MCF 10A (cell line): Measurements from ENCODE around the gene ABHD2. TPM values are rescaled to one million over a fixed set of nuclear protein-coding genes. Genes with fewer than 3 reads are reported as not detected.
"Not testable (repeated sequence)": the region's sequence is repeated elsewhere in the genome, so short reads cannot be mapped to it uniquely, and the experiment has no call there.

ENCODE experiments used
- BruUV-seq: library from RNA; stranded (reverse); fragments of 400-500 nt; replicated peaks from 2 replicates; lab custom pipeline; 2021; lab: Mats Ljungman, UMichigan
- CTCF ChIA-PET: fragments of 300-600 bp; sonication (Branson Sonifier 250); formaldehyde crosslinking; extraction: SDS; loops from one replicate; lab custom pipeline; 2021; ENCODE audit warnings: antibody characterized with exemption, inconsistent platforms; lab: Yijun Ruan, JAX
- POLR2A ChIA-PET: fragments of 300-600, 350-650 bp; sonication (Branson Sonifier 250); formaldehyde crosslinking; extraction: SDS; loops from one replicate; lab custom pipeline; 2020; ENCODE audit warnings: antibody characterized with exemption, inconsistent platforms; lab: Yijun Ruan, JAX
- DNase-seq: peaks from one replicate; pipeline ENCODE4 v3.0.0-alpha.2; 2018; ENCODE audit not compliant: unreplicated experiment
- H3K27ac Mint-ChIP-seq: one replicate; pipeline ENCODE4 v1.8.0; 2022; ENCODE audit warnings: mild to moderate bottlenecking, low read depth, mixed read lengths; ENCODE audit not compliant: unreplicated experiment
- H3K27me3 Mint-ChIP-seq: one replicate; pipeline ENCODE4 v1.8.0; 2022; ENCODE audit warnings: mixed read lengths; ENCODE audit not compliant: insufficient read depth, unreplicated experiment
- H3K36me3 Mint-ChIP-seq: one replicate; pipeline ENCODE4 v1.8.0; 2022; ENCODE audit warnings: mild to moderate bottlenecking, moderate library complexity, mixed read lengths; ENCODE audit not compliant: insufficient read depth, unreplicated experiment
- H3K4me1 Mint-ChIP-seq: one replicate; pipeline ENCODE4 v1.8.0; 2022; ENCODE audit warnings: mixed read lengths; ENCODE audit not compliant: insufficient read depth, unreplicated experiment
- H3K4me3 Mint-ChIP-seq: one replicate; pipeline ENCODE4 v1.8.0; 2022; ENCODE audit warnings: mild to moderate bottlenecking, moderate library complexity, mixed read lengths; ENCODE audit not compliant: unreplicated experiment
- H3K9me3 Mint-ChIP-seq: one replicate; pipeline ENCODE4 v1.8.0; 2022; ENCODE audit warnings: mixed read lengths; ENCODE audit not compliant: unreplicated experiment
- CTCF ChIP-seq: fragments of 200-600 bp; IDR thresholded peaks from one replicate; pipeline ENCODE4 v1.8.0; 2022; ENCODE audit warnings: antibody characterized with exemption, mild to moderate bottlenecking; ENCODE audit not compliant: unreplicated experiment
- intact Hi-C: fragments of 100-400 bp; cut with micrococcal nuclease; formaldehyde crosslinking; loops from 2 replicates; pipeline ENCODE4 v1.14.1; 2022
- total RNA-seq: library from RNA; stranded (reverse); gene quantifications from 2 replicates; pipeline ENCODE4 v1.2.3, GENCODE V29; 2022

ABHD2 gene
- total RNA-seq, 1 experiment from 2014 or later = 47.7 TPM

GRCh38 chr15:89244574-89244903 is 156.3 kb downstream of the ABHD2 start:
- Mint-ChIP-seq H3K36me3 (peaks cover 15% of the 10 kb centered on the region), H3K27me3 (no peaks in the 10 kb centered on the region), H3K9me3 (no peaks in the 10 kb centered on the region), H3K4me3 (peak overlapping the region; percentile 95), H3K27ac (peak overlapping the region; percentile 93), H3K4me1 (peaks cover 31% of the 10 kb centered on the region)
- CTCF ChIA-PET = interaction anchor here (0.6 to 3.9 kb wide), 13 partner anchors 8 to 372 kb away, joined by 3 to 29 read pairs (median 4); no protein-coding TSS in a partner anchor
- DNase-seq = no peak
- POLR2A ChIA-PET = interaction anchor here (0.7 to 1.5 kb wide), 5 partner anchors 9 to 89 kb away, joined by 3 to 5 read pairs (median 4); no protein-coding TSS in a partner anchor
- TF ChIP-seq CTCF = no peak
- BruUV-seq = no TSS peak
- intact Hi-C loops = no loop called here

- Mint-ChIP-seq H3K27me3 (no peaks in the 10 kb centered on the region), H3K4me3 (no peak overlapping the region), H3K36me3 (peaks cover 23% of the 10 kb centered on the region), H3K9me3 (no peaks in the 10 kb centered on the region), H3K4me1 (peaks cover 31% of the 10 kb centered on the region), H3K27ac (peak overlapping the region; percentile 17)
- DNase-seq = no peak
- intact Hi-C loops = no loop called here
- ChIA-PET POLR2A (no interaction called here), CTCF (interaction anchor here (1.3 kb wide), 1 partner anchor 40 kb away, joined by 6 read pairs; no protein-coding TSS in a partner anchor)
- no peak for TF ChIP-seq CTCF
- BruUV-seq = no TSS peak
These were observed 159.2 kb downstream of the ABHD2 start for GRCh38 chr15:89247446-89247845.

GRCh38 chr15:89248584-89248983 is 160.3 kb downstream of the ABHD2 start:
- Mint-ChIP-seq H3K36me3 (peaks cover 16% of the 10 kb centered on the region), H3K27me3 (no peaks in the 10 kb centered on the region)
- TF ChIP-seq CTCF = no peak

GRCh38 chr15:89250142-89250541 is 161.9 kb downstream of the ABHD2 start:
- Mint-ChIP-seq H3K4me1 (peaks cover 21% of the 10 kb centered on the region), H3K36me3 (peaks cover 22% of the 10 kb centered on the region)
- CTCF ChIA-PET, H3K27me3 Mint-ChIP-seq, intact Hi-C loops, BruUV-seq, H3K4me3 Mint-ChIP-seq, POLR2A ChIA-PET, DNase-seq, H3K9me3 Mint-ChIP-seq, H3K27ac Mint-ChIP-seq: not testable (repeated sequence)

More at GRCh38 chr15:89248584-89248983, 160.3 kb downstream of the ABHD2 start:
- ChIA-PET POLR2A (interaction anchor here (0.7 to 0.8 kb wide), 2 partner anchors 160 to 1565 kb away, joined by 3 to 4 read pairs; partner anchors contain the start of gene ABHD2), CTCF (interaction anchor here (0.6 to 1.3 kb wide), 4 partner anchors 41 to 682 kb away, joined by 3 to 6 read pairs (median 4); no protein-coding TSS in a partner anchor)
- peaks cover 23% of the 10 kb centered on the region for H3K4me1 Mint-ChIP-seq
- H3K9me3 Mint-ChIP-seq = no peaks in the 10 kb centered on the region
- BruUV-seq = no TSS peak
- intact Hi-C loops = no loop called here
- H3K27ac Mint-ChIP-seq = no peak overlapping the region
- no peak overlapping the region for H3K4me3 Mint-ChIP-seq
- DNase-seq = no peak

Other genes starting within 250 kb of the ABHD2 start
- 4.1 and 5.0 TPM in 2 replicates for gene HAPLN3, start 192.9 kb upstream of the ABHD2 start, total RNA-seq
- gene MFGE8, start 175.1 kb upstream of the ABHD2 start, total RNA-seq = 207 and 254 TPM in 2 replicates
- not detected in 2 replicates for gene RLBP1, start 133.1 kb downstream of the ABHD2 start, total RNA-seq
- 24.0 and 34.0 TPM in 2 replicates for gene FANCI, start 155.5 kb downstream of the ABHD2 start, total RNA-seq
- 52.9 and 62.2 TPM in 2 replicates for gene POLG, start 246.4 kb downstream of the ABHD2 start, total RNA-seq